Activated gamma-delta T cell (primary cell): ENCODE measurements around the gene NFASC.

ENCODE experiments used
- DNase-seq: peaks from one replicate; lab custom pipeline; 2025; lab: John Stamatoyannopoulos, UW

Gene NFASC

GRCh38 chr1:205041998-205042910 lies 171.6 kb downstream of the NFASC start:
- no peak for DNase-seq

- DNase-seq: no peak
Measured at GRCh38 chr1:205042911-205043806, 172.5 kb downstream of the NFASC start, which contains the start of gene CNTN2. TSS of gene CNTN2 (plus strand) at chr1:205043212. CDS start at chr1:205053186, 9,974 bp downstream.

- DNase-seq: no peak
Measured at GRCh38 chr1:205043866-205044265, 173.2 kb downstream of the NFASC start.

- DNase-seq: no peak
Measured at GRCh38 chr1:205044741-205045140, 174.1 kb downstream of the NFASC start.

GRCh38 chr1:205045146-205045545 lies 174.5 kb downstream of the NFASC start:
- no peak for DNase-seq

GRCh38 chr1:205046870-205047269 lies 176.2 kb downstream of the NFASC start:
- no peak for DNase-seq

- no peak for DNase-seq
Measured at GRCh38 chr1:205047764-205048231, 177.1 kb downstream of the NFASC start.

GRCh38 chr1:205048382-205048781 lies 177.7 kb downstream of the NFASC start:
- no peak for DNase-seq

- DNase-seq: no peak
Measured at GRCh38 chr1:205049479-205049878, 178.8 kb downstream of the NFASC start.

GRCh38 chr1:205052690-205053089 lies 182.0 kb downstream of the NFASC start:
- no peak for DNase-seq

GRCh38 chr1:205053296-205053695 lies 182.6 kb downstream of the NFASC start:
- no peak for DNase-seq

- DNase-seq: no peak
Measured at GRCh38 chr1:205054013-205054412, 183.4 kb downstream of the NFASC start.

GRCh38 chr1:205056188-205056611 lies 185.5 kb downstream of the NFASC start:
- no peak for DNase-seq

- DNase-seq: no peak
Measured at GRCh38 chr1:205056956-205057568, 186.4 kb downstream of the NFASC start.

GRCh38 chr1:205057808-205058575 lies 187.3 kb downstream of the NFASC start:
- DNase-seq: no peak

GRCh38 chr1:205058853-205059252 lies 188.2 kb downstream of the NFASC start:
- no peak for DNase-seq

- no peak for DNase-seq
Measured at GRCh38 chr1:205059660-205060059, 189.0 kb downstream of the NFASC start.

GRCh38 chr1:205060746-205061145 lies 190.1 kb downstream of the NFASC start:
- DNase-seq: no peak

- no peak for DNase-seq
Measured at GRCh38 chr1:205061227-205061626, 190.6 kb downstream of the NFASC start.

- DNase-seq: no peak
Measured at GRCh38 chr1:205061665-205062069, 191.0 kb downstream of the NFASC start.

GRCh38 chr1:205062319-205062718 lies 191.7 kb downstream of the NFASC start:
- DNase-seq: no peak
